ENCODE data around the gene PET100. TPM values are rescaled to one million over a fixed set of nuclear protein-coding genes. Genes with fewer than 3 reads are reported as not detected.

PET100 gene
- total RNA-seq, 1 experiment from 2014 or later = 126 TPM

DNA sequence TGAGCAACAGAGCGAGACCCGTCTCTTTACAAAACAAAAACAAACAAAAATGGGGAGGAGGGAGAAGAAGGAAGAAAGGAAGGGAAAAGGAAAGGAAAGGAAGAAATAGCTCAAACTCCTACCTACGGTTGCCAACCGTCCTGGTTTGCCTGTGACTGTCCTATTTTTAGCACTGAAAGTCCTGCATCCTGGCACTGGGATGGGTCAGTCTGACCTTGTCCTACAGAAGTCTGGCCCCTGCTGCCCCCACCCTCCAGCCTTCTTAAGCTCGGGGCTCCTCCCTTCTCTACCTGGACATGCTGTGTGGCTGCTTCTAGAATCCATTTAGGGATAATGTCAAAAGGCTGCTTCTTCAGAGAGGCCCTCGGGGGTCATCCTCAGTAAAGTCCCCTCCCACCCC, 6.1 kb downstream of the PET100 start:
- peaks cover 32% of the 10 kb centered on the region for H3K79me2 ChIP-seq (ENCODE audit: insufficient read depth, low read length)
- ChIA-PET POLR2A (no interaction called here), CTCF (interaction anchor here (1.3 kb wide), 1 partner anchor 67 kb away, joined by 7 read pairs; no protein-coding TSS in a partner anchor), RAD21 (ENCODE audit: low non-redundant PET in 1 of 2, low total read pairs in 2 of 2, uncharacterized antibody in 2 of 2, unreplicated experiment in 2 of 2) (no interaction called here)
- no peaks in the 10 kb centered on the region for H3K27me3 ChIP-seq (ENCODE audit: insufficient read depth, low read length)
- no peak overlapping the region for H3K4me3 ChIP-seq (replicated peaks in 1 of 2; ENCODE audit: low read depth in 1 of 2, low read length in 2 of 2)
- ATAC-seq = no peak
- intact Hi-C loops (cut with micrococcal nuclease) = no loop called here
- BruUV-seq (replicated peaks) = no TSS peak
- H3K27ac ChIP-seq (ENCODE audit: low read depth, low read length) = no peak overlapping the region
- peaks cover 0 to 4% of the 10 kb centered on the region in 2 experiments; a peak in 1 of 4 replicates for H3K9me3 ChIP-seq (ENCODE audit: control insufficient read depth in 1 of 2, insufficient read depth in 1 of 2, low read depth in 1 of 2, low read length in 2 of 2)
- no peak for DNase-seq (ENCODE audit: low read depth, low spot score)
- no peak overlapping the region for H3K9ac ChIP-seq (ENCODE audit: low read length)
- no peak for TF ChIP-seq JUND (IDR thresholded peaks at IDR 0.05)
- TF ChIP-seq ZNF274 (IDR thresholded peaks at IDR 0.05; ENCODE audit: low read depth, low read length) = no peak
- TF ChIP-seq ZBTB33 (IDR thresholded peaks at IDR 0.05; ENCODE audit: extremely low read depth, insufficient replicate concordance, low read length) = no peak
- no peak for TF ChIP-seq POLR2AphosphoS5 (IDR thresholded peaks at IDR 0.05; ENCODE audit: low read depth, low read length)
- no peak for TF ChIP-seq SRF (IDR thresholded peaks at IDR 0.05; ENCODE audit: low read depth)
- no peak for TF ChIP-seq SP1 (IDR thresholded peaks at IDR 0.05; ENCODE audit: low read depth)
- no peak for TF ChIP-seq CBX3 (IDR thresholded peaks at IDR 0.05; ENCODE audit: low read depth)
- TF ChIP-seq EZH2phosphoT487 (IDR thresholded peaks at IDR 0.05; ENCODE audit: borderline replicate concordance) = no peak
- TF ChIP-seq MAX (IDR thresholded peaks at IDR 0.05) = no peak
- TF ChIP-seq ZFX (IDR thresholded peaks at IDR 0.05) = no peak
- no peak for TF ChIP-seq ELF1 (IDR thresholded peaks at IDR 0.05; ENCODE audit: borderline replicate concordance, low read depth)
- TF ChIP-seq, protein P1, sequence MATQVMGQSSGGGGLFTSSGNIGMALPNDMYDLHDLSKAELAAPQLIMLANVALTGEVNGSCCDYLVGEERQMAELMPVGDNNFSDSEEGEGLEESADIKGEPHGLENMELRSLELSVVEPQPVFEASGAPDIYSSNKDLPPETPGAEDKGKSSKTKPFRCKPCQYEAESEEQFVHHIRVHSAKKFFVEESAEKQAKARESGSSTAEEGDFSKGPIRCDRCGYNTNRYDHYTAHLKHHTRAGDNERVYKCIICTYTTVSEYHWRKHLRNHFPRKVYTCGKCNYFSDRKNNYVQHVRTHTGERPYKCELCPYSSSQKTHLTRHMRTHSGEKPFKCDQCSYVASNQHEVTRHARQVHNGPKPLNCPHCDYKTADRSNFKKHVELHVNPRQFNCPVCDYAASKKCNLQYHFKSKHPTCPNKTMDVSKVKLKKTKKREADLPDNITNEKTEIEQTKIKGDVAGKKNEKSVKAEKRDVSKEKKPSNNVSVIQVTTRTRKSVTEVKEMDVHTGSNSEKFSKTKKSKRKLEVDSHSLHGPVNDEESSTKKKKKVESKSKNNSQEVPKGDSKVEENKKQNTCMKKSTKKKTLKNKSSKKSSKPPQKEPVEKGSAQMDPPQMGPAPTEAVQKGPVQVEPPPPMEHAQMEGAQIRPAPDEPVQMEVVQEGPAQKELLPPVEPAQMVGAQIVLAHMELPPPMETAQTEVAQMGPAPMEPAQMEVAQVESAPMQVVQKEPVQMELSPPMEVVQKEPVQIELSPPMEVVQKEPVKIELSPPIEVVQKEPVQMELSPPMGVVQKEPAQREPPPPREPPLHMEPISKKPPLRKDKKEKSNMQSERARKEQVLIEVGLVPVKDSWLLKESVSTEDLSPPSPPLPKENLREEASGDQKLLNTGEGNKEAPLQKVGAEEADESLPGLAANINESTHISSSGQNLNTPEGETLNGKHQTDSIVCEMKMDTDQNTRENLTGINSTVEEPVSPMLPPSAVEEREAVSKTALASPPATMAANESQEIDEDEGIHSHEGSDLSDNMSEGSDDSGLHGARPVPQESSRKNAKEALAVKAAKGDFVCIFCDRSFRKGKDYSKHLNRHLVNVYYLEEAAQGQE (IDR thresholded peaks at IDR 0.05; ENCODE audit: low read depth) = no peak
- no peak for TF ChIP-seq EGR1 (IDR thresholded peaks at IDR 0.05; ENCODE audit: low read depth)
- TF ChIP-seq, protein P2, sequence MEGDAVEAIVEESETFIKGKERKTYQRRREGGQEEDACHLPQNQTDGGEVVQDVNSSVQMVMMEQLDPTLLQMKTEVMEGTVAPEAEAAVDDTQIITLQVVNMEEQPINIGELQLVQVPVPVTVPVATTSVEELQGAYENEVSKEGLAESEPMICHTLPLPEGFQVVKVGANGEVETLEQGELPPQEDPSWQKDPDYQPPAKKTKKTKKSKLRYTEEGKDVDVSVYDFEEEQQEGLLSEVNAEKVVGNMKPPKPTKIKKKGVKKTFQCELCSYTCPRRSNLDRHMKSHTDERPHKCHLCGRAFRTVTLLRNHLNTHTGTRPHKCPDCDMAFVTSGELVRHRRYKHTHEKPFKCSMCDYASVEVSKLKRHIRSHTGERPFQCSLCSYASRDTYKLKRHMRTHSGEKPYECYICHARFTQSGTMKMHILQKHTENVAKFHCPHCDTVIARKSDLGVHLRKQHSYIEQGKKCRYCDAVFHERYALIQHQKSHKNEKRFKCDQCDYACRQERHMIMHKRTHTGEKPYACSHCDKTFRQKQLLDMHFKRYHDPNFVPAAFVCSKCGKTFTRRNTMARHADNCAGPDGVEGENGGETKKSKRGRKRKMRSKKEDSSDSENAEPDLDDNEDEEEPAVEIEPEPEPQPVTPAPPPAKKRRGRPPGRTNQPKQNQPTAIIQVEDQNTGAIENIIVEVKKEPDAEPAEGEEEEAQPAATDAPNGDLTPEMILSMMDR (IDR thresholded peaks at IDR 0.05 in 2 of 3, conservative IDR thresholded peaks at IDR 0.05 in 1 of 3; ENCODE audit: borderline replicate concordance in 1 of 3, insufficient read depth in 1 of 3, low read depth in 2 of 3, low read length in 2 of 3) = no peak
- no peak for TF ChIP-seq YY1 (IDR thresholded peaks at IDR 0.05; ENCODE audit: extremely low read depth, insufficient replicate concordance, low read depth, low read length)
- H3K4me2 ChIP-seq (ENCODE audit: low read length) = no peak overlapping the region
- H3K4me1 ChIP-seq (ENCODE audit: control insufficient read depth in 1 of 2, insufficient read depth in 2 of 2, low read length in 2 of 2) = peaks cover 9 to 18% of the 10 kb centered on the region in 2 experiments; a peak in 3 of 4 replicates
- H3K36me3 ChIP-seq (ENCODE audit: control insufficient read depth in 1 of 2, insufficient read depth in 2 of 2, low read length in 2 of 2) = no peaks in the 10 kb centered on the region
- H3K9me2 ChIP-seq (ENCODE audit: insufficient read depth) = no peaks in the 10 kb centered on the region
- H2AFZ ChIP-seq (ENCODE audit: low read depth, low read length, poor library complexity, severe bottlenecking) = no peak overlapping the region
- H4K20me1 ChIP-seq (ENCODE audit: insufficient read depth) = no peaks in the 10 kb centered on the region
